Fibroblast of skin of right biceps (primary cell): ENCODE results near the gene ANKRD27.
"Not testable (repeated sequence)": the region's sequence is repeated elsewhere in the genome, so short reads cannot be mapped to it uniquely, and the experiment has no call there.

Experiments
- DNase-seq: peaks from one replicate; pipeline ENCODE4 v3.0.0-alpha.2; 2013

ANKRD27 gene

GRCh38 chr19:32674931-32675719, at the start of gene ANKRD27:
Gene ANKRD27 (minus strand): TSS chr19:32675180. CDS start chr19:32659015, 16,165 bp downstream.
- DNase-seq, result peak; percentile 97

- DNase-seq, result no peak
Measured at GRCh38 chr19:32720936-32721250, 45.9 kb upstream of the ANKRD27 start.

DNA sequence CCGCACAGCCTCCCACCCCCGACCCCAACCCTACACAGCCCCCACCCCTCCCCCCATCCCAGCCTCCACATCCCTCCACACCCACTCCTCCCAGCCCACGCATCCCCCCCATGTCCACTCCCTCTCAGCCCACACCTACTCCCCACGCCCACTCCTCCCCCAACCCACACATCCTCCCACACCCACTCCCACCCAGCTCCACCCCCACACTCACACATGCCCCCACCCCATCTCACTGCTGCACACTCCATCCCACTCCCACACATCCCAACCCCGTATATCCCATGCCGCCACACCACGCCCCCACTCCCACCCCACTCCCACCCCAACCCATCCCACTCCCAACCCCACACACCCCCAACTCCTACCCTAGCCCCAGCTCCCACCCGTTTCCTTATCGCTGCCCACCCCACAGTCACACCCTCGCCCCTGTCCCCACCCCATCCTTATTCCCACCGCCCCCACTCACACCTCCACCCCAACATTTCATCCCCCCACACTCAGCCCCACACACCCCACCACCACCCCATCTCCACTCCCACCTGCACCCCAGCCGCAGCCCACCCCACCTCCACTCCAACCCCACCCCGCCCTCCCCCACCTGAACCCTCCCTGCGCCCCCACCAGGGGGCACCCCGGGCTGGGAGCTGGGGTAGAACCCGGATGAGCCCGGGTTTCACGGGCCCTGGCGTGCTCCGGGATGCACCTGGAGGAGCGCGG, 45.4 kb upstream of the ANKRD27 start:
- no peak for DNase-seq

- no peak for DNase-seq
Measured at GRCh38 chr19:32719611-32720059, 44.7 kb upstream of the ANKRD27 start, which contains the start of gene TDRD12. Gene TDRD12 (plus strand): TSS chr19:32719767. CDS start chr19:32720073, 306 bp downstream.

GRCh38 chr19:32718286-32718685, 43.3 kb upstream of the ANKRD27 start:
- DNase-seq, result no peak

DNA sequence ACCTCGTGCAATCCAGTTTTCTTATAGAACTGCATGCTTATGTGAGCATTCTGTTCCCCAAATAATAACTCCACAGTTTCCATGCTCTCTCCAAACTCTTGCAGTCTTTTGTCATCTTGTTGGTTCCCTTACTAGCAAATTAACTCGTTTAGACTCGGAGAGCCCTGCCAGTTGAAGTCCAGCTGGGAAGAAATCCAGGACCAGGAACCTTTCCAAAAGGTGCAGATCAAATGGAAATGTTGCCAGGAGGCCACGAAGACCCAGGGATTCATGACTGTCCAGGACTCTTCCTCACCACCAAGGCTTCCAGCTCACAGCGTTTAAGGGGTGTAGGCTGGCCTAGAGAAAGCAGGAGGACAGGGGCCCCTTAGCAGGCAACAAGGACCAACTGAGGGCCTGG, 42.5 kb upstream of the ANKRD27 start:
- no peak for DNase-seq

- DNase-seq, result not testable (repeated sequence)
Measured at GRCh38 chr19:32716203-32716602, 41.2 kb upstream of the ANKRD27 start.

- no peak for DNase-seq
Measured at GRCh38 chr19:32711747-32712146, 36.8 kb upstream of the ANKRD27 start.

DNA sequence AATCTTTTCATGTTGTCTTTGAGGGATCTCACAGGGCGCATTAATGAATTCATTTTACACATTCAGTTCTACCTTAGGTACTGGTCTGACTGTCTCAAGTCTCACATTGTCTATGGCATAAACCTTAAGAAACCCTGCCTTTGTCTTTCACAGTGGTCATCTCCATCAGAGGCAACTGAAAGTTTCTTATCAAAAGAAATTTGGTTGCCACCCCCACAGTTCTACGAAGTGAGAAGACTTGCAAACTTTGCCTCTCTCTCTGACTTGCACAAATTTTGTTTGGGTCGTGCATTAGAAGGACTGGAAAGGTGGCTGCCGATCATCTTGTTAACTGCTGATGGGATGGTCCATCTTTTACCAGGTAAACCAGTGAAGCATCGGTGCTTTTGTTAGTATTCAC, 34.1 kb upstream of the ANKRD27 start:
- DNase-seq, result no peak

DNA sequence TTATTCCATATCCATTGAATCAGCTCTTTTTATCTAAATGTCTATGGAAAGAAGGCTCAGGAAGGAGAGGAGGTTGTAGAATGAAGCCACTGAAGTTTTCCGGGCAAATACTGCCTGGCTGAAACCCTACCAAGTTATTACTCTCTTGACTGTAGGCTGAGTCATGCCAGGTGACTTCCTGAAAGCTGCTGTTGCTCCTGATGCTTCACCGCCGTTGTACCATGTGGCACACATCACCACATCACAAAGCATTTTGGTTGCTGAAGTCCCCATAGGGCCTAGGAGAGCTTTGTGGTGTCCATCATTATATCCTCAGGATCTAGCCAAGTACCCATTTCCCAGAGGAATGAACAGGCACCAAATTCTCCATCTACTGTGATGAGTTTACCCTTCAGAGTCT, 33.5 kb upstream of the ANKRD27 start:
- DNase-seq, result no peak

DNA sequence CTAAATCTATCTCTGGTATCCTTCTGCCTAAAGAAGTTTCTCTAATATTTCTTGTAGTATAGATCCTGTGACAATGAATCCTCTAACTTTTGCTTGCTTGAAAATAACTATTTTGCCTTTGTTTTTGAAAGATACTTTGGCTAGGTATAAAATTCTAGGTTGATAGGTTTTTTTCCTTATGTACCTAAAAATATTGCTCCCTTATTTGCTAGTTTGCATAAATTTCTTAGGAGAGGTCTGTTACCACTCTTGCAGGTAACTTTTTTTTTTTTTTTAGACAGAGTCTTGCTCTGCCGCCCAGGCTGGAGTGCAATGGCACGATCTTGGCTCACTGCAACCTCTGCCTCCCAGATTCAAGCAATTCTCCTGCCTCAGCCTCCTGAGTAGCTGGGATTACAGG, 29.0 kb upstream of the ANKRD27 start:
- not testable (repeated sequence) for DNase-seq

DNA sequence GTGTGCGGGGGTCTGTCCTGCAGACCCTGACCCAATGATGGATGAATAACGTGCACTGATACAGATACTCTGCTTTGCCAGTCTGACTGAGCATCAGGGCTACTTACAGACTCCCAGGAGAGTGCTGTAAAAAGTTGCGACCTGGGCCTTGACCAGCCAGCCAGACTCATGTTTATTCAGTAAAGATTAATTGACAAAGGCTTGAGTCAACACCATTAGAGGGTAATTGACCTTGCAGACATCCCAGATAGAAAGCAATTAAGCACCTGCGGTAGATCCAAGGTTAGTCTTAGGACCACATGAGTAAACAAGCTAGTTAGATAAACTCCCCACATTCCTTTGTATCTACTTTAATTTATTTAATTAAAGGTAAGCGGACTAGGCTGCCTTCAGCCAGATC, 27.0 kb upstream of the ANKRD27 start:
- DNase-seq, result no peak

DNA sequence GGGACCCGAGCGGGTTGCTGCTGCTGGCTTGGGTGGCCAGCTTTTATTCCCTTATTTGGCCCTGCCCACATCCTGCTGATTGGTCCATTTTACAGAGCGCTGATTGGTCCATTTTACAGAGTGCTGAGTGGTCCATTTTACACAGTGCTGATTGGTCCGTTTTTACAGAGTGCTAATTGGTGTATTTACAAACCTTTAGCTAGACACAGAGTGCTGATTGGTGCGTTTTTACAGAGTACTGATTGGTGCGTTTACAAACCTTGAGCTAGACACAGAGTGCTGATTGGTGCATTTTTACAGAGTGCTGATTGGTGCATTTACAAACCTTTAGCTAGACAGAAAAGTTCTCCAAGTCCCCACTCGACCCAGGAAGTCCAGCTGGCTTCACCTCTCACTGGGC, 25.1 kb upstream of the ANKRD27 start:
- DNase-seq, result not testable (repeated sequence)

DNA sequence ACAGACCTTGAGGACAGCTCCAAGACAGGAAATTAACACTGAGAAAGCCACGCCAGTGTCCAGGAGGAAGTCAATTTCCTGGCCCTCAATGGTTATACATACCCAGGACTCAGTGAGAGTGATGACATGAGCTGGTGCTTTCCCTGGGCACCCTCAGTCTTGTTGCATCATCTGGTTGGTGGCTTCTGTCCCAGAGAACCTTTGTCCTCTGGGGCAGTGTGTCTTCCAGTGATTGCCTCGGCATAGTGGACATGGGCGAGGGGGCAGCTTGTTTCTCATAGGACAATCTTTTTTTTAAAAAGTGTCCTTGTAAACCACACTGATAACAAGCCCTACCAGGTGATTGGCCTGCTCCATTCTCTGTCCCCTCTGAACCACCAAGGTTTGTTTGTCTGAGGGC, 21.8 kb upstream of the ANKRD27 start:
- DNase-seq, result not testable (repeated sequence)

DNA sequence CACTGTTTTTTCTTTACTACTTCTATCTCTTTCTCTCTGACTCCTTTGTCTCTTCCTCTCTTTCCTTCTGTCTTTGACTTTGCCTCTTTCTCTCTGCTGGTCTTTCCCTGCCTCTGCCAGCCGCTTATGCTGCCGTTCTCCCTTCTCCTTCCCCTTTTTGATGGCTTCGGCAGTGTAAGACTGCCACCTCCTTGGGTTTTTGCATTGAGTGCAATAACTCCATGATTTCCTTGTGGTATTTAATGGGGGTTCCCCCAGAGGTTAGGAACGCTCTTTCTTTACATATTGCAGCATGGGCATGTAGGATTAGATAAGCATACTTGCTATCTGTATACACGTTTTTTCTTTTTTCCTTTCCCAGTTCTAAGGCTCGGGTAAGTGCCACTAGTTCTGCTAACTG, 20.5 kb upstream of the ANKRD27 start:
- DNase-seq, result not testable (repeated sequence)

DNA sequence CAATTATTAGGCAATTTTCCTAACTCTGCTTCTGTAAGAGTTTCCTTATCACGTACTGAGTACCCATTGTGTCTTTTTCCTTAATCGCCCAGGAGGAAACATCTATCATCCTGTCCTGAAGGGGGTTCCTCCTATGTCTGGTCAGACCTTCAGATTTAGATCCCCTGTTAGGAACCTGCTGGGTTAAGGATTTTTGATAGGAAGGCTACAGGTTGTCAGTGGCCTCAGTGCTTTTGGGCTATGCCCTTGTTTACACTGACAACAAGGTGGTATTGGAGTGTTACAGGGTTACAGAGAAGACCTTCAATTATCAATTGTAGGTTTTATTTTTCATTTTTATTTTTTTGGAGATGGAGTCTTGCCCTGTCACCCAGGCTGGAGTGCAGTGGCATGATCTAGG, 19.9 kb upstream of the ANKRD27 start:
- DNase-seq, result not testable (repeated sequence)

DNA sequence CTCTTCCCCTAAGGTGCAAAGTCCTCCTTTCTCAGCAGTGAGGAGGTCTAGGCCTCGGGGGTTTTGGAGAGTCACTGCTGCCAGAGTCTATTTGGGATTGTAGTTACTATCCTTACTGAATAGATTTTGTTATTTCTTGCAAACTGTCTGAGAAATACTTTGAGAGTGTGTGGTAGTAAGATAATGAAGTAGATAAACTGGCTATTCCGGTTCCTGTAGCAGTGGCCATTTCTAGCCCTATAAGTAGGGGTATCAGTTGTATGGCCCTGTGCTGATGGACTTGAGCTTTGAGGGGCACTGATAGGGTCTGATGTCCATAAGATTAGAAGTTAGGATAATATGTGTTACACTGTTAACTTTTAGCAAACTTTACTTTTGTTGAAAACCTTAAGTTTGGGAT, 19.3 kb upstream of the ANKRD27 start:
- DNase-seq, result not testable (repeated sequence)

GRCh38 chr19:32693151-32694108, 18.4 kb upstream of the ANKRD27 start:
- peak; percentile 14 for DNase-seq

- no peak for DNase-seq
Measured at GRCh38 chr19:32692727-32693061, 17.7 kb upstream of the ANKRD27 start.

- DNase-seq, result peak; percentile 66
Measured at GRCh38 chr19:32691952-32692726, 17.2 kb upstream of the ANKRD27 start.

DNA sequence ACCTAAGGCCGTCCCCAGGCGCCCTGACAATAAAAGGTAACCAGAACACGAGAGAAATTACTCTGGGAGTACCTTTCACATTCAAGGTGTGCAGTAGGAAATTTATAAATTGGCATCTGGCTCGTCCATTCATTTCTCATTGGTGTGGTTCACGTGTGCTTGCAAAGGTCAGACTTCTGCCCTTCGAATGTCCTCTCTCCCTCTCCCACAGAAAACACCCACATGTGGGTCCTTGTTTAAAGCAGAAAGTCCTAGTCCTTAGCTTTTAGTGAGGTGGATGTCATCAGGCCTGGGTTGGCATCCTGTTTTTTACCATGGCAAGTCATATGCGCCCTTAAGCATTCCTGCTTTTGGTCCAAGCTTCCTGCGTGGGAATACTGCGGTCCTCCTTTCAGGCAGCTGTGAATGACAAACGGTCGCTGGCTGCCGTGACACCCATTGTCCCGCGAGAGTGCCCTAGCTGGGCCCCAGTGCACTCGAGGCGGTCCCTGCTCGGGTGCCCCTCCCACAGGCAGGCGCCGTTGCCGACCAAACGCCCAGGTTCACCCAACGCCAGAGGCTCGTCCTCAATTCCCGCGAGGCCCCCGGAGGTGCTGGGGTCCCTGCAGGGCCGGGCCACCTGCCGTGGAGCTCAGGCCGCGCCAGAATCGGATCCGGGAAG, 16.4 kb upstream of the ANKRD27 start, which contains the start of gene NUDT19:
Gene NUDT19, plus strand, starts transcription at position 531 of the 661 bp plus-strand sequence. CDS start 140 bp downstream, outside the sequence.
- peak; percentile 87 for DNase-seq

- DNase-seq, result no peak
Measured at GRCh38 chr19:32688311-32688710, 13.3 kb upstream of the ANKRD27 start.
